Neural cell (in vitro differentiated cells): ENCODE results near the gene DMKN. TPM values are rescaled to one million over a fixed set of nuclear protein-coding genes. Genes with fewer than 3 reads are reported as not detected.

ENCODE experiments used
- H2AFZ ChIP-seq: fragments of 200-600, 300-800 bp; sonication (generic), shearing (Covaris generic); 2 replicates; pipeline ENCODE4 v1.6.0; 2014; ENCODE audit warnings: low read depth, mild to moderate bottlenecking, antibody characterized with exemption, low read length, moderate library complexity
- H3F3A ChIP-seq: fragments of 200-600 bp; shearing (Covaris generic); 2 replicates; pipeline ENCODE4 v1.6.1; 2016; ENCODE audit warnings: mild to moderate bottlenecking, moderate library complexity, mixed read lengths, antibody characterized with exemption, low read length; ENCODE audit not compliant: insufficient read depth, poor library complexity, severe bottlenecking
- H3K27ac ChIP-seq: fragments of 200-600, 300-800 bp; sonication (generic), shearing (Covaris generic); 2 replicates; pipeline ENCODE4 v1.5.1; 2014; ENCODE audit warnings: mild to moderate bottlenecking, low read length, moderate library complexity
- H3K27me3 ChIP-seq: fragments of 300-800, 200-600 bp; sonication (generic), shearing (Covaris generic); 2 replicates; pipeline ENCODE4 v1.6.0; 2014; ENCODE audit warnings: mild to moderate bottlenecking, low read depth, low read length, moderate library complexity; ENCODE audit not compliant: insufficient read depth
- H3K36me3 ChIP-seq: fragments of 300-800, 200-600 bp; sonication (generic), shearing (Covaris generic); 2 replicates; pipeline ENCODE4 v1.5.1; 2014; ENCODE audit warnings: mild to moderate bottlenecking, antibody characterized with exemption, low read length, moderate library complexity; ENCODE audit not compliant: insufficient read depth
- H3K4me2 ChIP-seq: fragments of 300-800, 200-600 bp; sonication (generic), shearing (Covaris generic); 2 replicates; pipeline ENCODE4 v1.6.0; 2014; ENCODE audit warnings: mild to moderate bottlenecking, low read length
- H3K4me3 ChIP-seq: fragments of 300-800, 200-600 bp; sonication (generic), shearing (Covaris generic); 2 replicates; pipeline ENCODE4 v1.5.1; 2014; ENCODE audit warnings: mild to moderate bottlenecking, low read length, moderate library complexity
- H3K79me2 ChIP-seq: fragments of 200-600 bp; shearing (Covaris generic); replicated peaks from 2 replicates; pipeline ENCODE4 v1.6.0; 2014; ENCODE audit warnings: mild to moderate bottlenecking, low read length, moderate library complexity; ENCODE audit not compliant: insufficient read depth
- H3K9ac ChIP-seq: fragments of 300-800, 200-600 bp; sonication (generic), shearing (Covaris generic); 2 replicates; pipeline ENCODE4 v1.6.1; 2016; ENCODE audit warnings: mild to moderate bottlenecking, low read length, mixed read lengths
- H3K9me2 ChIP-seq: fragments of 200-600 bp; shearing (Covaris generic); 2 replicates; pipeline ENCODE4 v1.6.1; 2016; ENCODE audit warnings: mild to moderate bottlenecking, low read length, mixed read lengths; ENCODE audit not compliant: insufficient read depth
- H3K9me3 ChIP-seq: fragments of 200-600, 300-800 bp; sonication (generic), shearing (Covaris generic); 2 replicates; pipeline ENCODE4 v1.6.1; 2016; ENCODE audit warnings: mild to moderate bottlenecking, mixed run types, low read length, moderate library complexity, mixed read lengths
- H4K20me1 ChIP-seq: fragments of 200-600 bp; shearing (Covaris generic); 2 replicates; pipeline ENCODE4 v1.6.1; 2016; ENCODE audit warnings: mild to moderate bottlenecking, mixed run types; ENCODE audit not compliant: insufficient read depth
- EP300 ChIP-seq: fragments of 450-650 bp; conservative IDR thresholded peaks from 2 replicates; pipeline ENCODE4 v1.6.1; 2014; ENCODE audit warnings: antibody characterized with exemption, mild to moderate bottlenecking, moderate library complexity; ENCODE audit not compliant: poor library complexity, severe bottlenecking
- EZH2 ChIP-seq: fragments of 200-600, 300-800 bp; shearing (Covaris generic), sonication (generic); IDR thresholded peaks from 2 replicates; pipeline ENCODE4 v1.6.1; 2014; ENCODE audit warnings: antibody characterized with exemption, low read length, borderline replicate concordance, mild to moderate bottlenecking; ENCODE audit not compliant: insufficient read depth, poor library complexity, severe bottlenecking
- MXI1 ChIP-seq: fragments of 450-650 bp; conservative IDR thresholded peaks from 2 replicates; pipeline ENCODE4 v1.6.1; 2014; ENCODE audit warnings: antibody characterized with exemption, mild to moderate bottlenecking; ENCODE audit not compliant: poor library complexity, severe bottlenecking
- POLR2AphosphoS5 ChIP-seq: IDR thresholded peaks from 2 replicates; pipeline ENCODE4 v1.6.1; 2012
- RAD21 ChIP-seq: fragments of 450-650 bp; conservative IDR thresholded peaks from 2 replicates; pipeline ENCODE4 v1.6.1; 2014; ENCODE audit warnings: antibody characterized with exemption, mild to moderate bottlenecking, moderate library complexity
- SMC3 ChIP-seq: fragments of 450-650 bp; conservative IDR thresholded peaks from 2 replicates; pipeline ENCODE4 v1.6.1; 2014; ENCODE audit warnings: antibody characterized with exemption, mild to moderate bottlenecking, moderate library complexity; ENCODE audit not compliant: poor library complexity
- TAF1 ChIP-seq: IDR thresholded peaks from 2 replicates; pipeline ENCODE4 v1.6.1; 2012; ENCODE audit warnings: low read depth
- polyA plus RNA-seq: library from polyadenylated mRNA; depleted of rRNA; stranded (reverse); fragments of >200 nt; gene quantifications from 2 replicates; pipeline ENCODE4 v1.2.3, GENCODE V29; 2014
- TF ChIP-seq, protein P1 (sequence below): fragments of 450-650 bp; IDR thresholded peaks from 2 replicates; pipeline ENCODE4 v1.5.1; 2014; ENCODE audit warnings: antibody characterized with exemption, mild to moderate bottlenecking, moderate library complexity; ENCODE audit not compliant: poor library complexity, severe bottlenecking
- TF ChIP-seq, protein P2 (sequence below): IDR thresholded peaks from 2 replicates; pipeline ENCODE4 v1.6.1; 2012; ENCODE audit warnings: borderline replicate concordance

Gene DMKN
- polyA plus RNA-seq, 1 donor from 2014 or later, result not detected

DNA sequence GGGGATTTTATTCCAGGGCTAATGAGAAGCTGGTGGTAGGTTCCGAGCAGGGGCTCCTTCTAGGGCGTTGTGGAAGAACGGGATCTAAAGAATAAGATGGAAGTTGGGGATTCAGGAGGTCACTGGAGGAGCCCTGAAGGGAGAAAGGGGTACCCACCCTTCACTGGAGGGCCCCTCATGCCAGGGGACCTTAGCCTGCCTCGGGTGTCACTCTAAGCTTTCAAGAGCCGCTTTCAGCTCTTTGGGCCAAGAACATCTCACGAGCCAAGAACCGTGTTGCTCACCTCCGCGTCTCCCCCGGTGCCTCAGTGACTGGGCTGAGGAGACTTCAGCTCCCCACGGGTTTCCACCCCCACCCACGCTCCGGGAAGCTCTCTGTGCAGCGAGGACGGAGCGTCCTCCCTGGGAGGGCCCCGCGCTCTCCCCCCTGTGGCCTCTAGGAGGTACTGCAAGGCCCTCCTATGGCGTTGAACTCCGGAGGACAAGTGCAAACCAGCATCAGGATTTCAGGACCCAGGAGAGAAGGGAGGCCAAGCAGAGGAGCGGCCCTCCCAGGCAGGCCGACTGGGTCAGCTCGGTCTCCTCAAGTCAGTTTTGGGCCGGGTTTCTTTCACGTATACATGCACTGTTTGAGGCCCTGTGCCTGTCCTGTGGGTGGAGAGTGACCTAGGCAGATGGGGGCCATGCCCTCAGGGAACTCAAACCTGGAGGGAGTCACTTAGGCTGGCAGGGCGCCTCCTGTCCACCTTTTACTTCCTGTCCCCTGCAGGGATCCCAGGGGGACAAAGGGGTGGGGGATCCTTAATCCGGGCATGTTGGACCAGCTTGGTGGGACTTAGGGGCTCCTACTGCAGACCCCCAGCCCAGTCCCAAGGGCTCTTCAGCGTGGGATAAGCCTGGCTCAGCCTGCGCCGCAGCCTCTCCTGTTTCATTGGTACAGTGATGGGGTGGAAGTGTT, 18.1 kb downstream of the DMKN start:
- H3K4me2 ChIP-seq, result no peak overlapping the region
- H3K9me3 ChIP-seq, result no peaks in the 10 kb centered on the region
- no peak overlapping the region for H3K4me3 ChIP-seq
- TF ChIP-seq, protein P1, sequence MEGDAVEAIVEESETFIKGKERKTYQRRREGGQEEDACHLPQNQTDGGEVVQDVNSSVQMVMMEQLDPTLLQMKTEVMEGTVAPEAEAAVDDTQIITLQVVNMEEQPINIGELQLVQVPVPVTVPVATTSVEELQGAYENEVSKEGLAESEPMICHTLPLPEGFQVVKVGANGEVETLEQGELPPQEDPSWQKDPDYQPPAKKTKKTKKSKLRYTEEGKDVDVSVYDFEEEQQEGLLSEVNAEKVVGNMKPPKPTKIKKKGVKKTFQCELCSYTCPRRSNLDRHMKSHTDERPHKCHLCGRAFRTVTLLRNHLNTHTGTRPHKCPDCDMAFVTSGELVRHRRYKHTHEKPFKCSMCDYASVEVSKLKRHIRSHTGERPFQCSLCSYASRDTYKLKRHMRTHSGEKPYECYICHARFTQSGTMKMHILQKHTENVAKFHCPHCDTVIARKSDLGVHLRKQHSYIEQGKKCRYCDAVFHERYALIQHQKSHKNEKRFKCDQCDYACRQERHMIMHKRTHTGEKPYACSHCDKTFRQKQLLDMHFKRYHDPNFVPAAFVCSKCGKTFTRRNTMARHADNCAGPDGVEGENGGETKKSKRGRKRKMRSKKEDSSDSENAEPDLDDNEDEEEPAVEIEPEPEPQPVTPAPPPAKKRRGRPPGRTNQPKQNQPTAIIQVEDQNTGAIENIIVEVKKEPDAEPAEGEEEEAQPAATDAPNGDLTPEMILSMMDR, result peak; percentile 71
- TF ChIP-seq RAD21 (peak; percentile 60), SMC3 (peak; percentile 75), MXI1 (no peak), EP300 (no peak)
- TF ChIP-seq, protein P2, sequence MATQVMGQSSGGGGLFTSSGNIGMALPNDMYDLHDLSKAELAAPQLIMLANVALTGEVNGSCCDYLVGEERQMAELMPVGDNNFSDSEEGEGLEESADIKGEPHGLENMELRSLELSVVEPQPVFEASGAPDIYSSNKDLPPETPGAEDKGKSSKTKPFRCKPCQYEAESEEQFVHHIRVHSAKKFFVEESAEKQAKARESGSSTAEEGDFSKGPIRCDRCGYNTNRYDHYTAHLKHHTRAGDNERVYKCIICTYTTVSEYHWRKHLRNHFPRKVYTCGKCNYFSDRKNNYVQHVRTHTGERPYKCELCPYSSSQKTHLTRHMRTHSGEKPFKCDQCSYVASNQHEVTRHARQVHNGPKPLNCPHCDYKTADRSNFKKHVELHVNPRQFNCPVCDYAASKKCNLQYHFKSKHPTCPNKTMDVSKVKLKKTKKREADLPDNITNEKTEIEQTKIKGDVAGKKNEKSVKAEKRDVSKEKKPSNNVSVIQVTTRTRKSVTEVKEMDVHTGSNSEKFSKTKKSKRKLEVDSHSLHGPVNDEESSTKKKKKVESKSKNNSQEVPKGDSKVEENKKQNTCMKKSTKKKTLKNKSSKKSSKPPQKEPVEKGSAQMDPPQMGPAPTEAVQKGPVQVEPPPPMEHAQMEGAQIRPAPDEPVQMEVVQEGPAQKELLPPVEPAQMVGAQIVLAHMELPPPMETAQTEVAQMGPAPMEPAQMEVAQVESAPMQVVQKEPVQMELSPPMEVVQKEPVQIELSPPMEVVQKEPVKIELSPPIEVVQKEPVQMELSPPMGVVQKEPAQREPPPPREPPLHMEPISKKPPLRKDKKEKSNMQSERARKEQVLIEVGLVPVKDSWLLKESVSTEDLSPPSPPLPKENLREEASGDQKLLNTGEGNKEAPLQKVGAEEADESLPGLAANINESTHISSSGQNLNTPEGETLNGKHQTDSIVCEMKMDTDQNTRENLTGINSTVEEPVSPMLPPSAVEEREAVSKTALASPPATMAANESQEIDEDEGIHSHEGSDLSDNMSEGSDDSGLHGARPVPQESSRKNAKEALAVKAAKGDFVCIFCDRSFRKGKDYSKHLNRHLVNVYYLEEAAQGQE, result no peak
- no peaks in the 10 kb centered on the region for H3K27me3 ChIP-seq
- H3K27ac ChIP-seq, result no peak overlapping the region
- no peaks in the 10 kb centered on the region for H3K79me2 ChIP-seq
- no peak overlapping the region for H3K9ac ChIP-seq
- no peaks in the 10 kb centered on the region for H4K20me1 ChIP-seq
- no peaks in the 10 kb centered on the region for H3K36me3 ChIP-seq
- H3K9me2 ChIP-seq, result no peaks in the 10 kb centered on the region
- H2AFZ ChIP-seq, result no peak overlapping the region
- H3F3A ChIP-seq, result no peaks in the 10 kb centered on the region

DNA sequence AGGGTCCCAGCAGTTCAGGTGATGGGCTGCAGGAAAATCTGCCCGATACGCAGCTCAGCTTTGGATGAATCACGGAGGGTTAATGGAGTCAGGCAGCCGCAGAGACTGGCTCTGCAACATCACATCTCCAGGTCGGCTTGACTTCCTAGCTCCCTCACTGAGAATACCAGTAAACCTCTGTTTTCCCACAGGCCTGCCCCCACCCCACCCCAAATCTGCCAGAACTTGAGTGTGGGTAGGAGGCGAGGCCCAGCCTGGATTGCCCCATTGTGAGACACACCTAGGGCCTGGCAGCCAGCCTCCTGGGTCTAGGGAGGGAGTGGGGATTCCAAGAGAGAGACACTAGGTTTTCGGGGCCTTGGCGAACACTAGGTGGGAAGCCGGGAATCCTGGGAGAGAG, 19.5 kb downstream of the DMKN start:
- Histone ChIP-seq H3K36me3 (no peaks in the 10 kb centered on the region), H3K27ac (no peak overlapping the region), H3K4me3 (no peak overlapping the region), H3K27me3 (no peaks in the 10 kb centered on the region), H3K9me2 (no peaks in the 10 kb centered on the region), H3K9me3 (no peaks in the 10 kb centered on the region), H3K9ac (no peak overlapping the region), H3K4me2 (no peak overlapping the region), H4K20me1 (no peaks in the 10 kb centered on the region), H3K79me2 (no peaks in the 10 kb centered on the region), H3F3A (no peaks in the 10 kb centered on the region), H2AFZ (no peak overlapping the region)
- TF ChIP-seq RAD21 (no peak), SMC3 (no peak), POLR2AphosphoS5 (no peak), EZH2 (no peak), EP300 (no peak), MXI1 (no peak), TAF1 (no peak)
- TF ChIP-seq, protein P1, result no peak
- TF ChIP-seq, protein P2, result no peak
